CD4-positive, alpha-beta T cell treated with Interleukin-17A for 4 hours (primary cell): ENCODE data around the gene GRID1.

Experiments
- DNase-seq: peaks from one replicate; pipeline ENCODE4 v3.0.0-alpha.2; 2020; ENCODE audit warnings: mixed read lengths

GRID1 gene

DNA sequence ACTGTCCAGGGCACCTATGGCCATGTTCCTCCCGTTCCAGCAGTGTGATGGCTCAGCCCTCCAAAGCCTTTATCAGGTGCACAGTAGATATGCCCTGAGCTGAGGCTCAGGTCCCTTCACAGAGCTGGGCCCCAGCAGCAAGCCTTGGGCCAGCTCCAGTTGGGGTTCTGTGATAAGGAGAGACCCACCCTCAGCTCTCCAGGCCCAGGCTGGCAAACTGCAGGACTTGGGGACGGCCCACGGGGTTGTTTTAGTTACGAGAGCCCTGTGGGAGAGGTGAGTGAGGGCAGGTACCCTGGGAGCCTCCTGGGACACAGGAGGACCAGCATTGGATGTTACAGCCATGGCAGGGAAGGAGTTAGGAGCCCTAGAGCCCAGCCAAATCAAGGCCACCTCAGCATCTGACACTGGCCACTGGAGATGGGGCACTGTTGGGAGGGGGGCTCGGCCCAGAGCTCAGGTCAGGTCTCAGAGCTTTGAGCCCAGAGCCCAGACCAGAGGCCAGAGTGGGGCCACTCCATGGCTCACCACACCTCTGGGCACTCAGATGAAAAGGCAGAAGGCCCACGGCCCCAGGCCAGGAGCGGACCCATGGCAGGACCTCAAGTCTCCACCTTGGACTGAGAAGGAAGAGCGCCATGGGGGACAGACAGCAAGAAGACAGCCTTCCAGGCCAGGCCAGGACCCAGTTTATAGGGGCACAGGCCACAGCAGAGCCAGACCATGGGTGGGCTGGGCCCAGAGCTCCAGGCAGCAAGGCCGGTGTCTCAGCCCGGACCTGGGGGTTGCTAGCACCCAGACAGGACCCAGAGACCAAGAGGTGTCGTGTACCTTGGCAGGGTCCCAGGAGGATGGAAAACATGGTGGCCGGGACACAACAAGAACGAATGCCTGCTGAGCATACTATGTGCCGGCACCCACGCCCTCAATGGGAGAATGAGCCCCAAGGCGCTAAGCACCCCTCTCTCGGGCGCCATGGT lies 12.8 kb downstream of the GRID1 start:
- no peak for DNase-seq

DNA sequence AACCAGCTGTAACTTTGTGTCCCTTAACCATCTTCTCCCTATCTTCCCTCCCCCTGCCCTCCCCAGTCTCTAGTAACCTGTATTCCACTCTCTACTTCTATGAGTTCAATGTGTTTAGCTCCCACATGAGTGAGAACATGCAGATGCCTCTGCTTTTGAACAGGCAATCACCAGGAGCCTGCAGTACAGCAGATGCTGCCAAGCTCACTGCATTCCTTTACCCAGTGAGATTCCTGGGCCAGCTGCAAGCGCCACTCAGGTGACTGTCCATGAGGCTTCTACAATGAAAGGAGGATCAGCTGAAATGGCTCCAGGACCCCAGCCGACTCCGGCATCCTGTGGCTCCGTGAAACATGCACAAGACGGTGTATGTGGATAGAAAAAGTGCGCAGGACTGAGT lies 15.7 kb downstream of the GRID1 start:
- DNase-seq = no peak

DNA sequence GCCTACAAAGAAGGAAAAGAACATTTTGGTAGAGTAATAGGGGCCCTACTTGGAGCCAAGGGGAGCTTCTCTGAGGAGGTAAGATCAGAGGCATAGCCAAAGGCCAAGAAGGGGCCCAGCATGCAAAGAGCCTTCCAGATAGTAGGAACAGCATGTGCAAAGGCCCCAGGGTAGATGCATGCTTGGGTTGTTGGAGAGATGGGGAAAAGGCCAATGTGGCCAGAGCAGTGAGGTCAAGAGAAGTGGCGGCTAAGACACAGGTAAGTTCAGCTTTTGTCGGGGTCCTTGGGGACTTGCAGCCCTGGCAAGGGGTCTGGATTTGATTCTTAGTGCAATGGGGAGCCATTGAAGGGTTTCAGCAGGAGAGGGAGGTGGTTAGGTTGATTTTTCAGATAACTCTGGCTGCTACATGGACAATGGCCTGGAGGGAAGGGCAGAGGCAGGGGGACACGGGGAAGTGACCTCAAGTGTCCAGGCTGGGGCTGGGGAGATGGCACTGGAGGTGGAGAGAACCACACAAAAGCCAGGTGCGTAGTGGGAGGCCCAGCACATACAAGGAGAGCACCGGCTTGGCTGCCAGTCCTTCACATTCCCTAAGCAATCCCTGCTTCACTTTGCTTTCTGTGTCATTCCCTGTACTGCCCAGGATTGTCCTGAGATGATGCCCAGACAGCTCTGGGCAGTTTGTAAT lies 16.5 kb downstream of the GRID1 start:
- DNase-seq = no peak

DNA sequence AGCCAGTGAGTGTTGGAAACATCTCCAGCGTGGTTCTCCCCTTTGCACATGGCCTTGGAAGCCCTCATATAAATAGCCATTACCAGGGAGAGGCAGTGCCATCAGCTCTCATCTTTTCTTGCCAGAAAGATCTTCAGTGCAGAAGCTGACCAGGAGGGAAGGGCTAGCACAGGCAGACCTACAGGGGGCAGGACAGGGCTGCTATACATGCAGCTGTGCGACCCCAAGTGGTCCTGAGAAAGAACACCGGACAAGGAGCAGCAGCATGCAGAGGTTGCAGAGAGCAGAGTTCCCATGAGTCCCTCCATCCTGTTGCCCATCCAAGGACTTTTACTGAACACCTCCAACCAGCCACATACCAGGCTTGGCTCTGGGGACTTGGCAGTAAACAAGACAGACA lies 17.1 kb downstream of the GRID1 start:
- DNase-seq = no peak

DNA sequence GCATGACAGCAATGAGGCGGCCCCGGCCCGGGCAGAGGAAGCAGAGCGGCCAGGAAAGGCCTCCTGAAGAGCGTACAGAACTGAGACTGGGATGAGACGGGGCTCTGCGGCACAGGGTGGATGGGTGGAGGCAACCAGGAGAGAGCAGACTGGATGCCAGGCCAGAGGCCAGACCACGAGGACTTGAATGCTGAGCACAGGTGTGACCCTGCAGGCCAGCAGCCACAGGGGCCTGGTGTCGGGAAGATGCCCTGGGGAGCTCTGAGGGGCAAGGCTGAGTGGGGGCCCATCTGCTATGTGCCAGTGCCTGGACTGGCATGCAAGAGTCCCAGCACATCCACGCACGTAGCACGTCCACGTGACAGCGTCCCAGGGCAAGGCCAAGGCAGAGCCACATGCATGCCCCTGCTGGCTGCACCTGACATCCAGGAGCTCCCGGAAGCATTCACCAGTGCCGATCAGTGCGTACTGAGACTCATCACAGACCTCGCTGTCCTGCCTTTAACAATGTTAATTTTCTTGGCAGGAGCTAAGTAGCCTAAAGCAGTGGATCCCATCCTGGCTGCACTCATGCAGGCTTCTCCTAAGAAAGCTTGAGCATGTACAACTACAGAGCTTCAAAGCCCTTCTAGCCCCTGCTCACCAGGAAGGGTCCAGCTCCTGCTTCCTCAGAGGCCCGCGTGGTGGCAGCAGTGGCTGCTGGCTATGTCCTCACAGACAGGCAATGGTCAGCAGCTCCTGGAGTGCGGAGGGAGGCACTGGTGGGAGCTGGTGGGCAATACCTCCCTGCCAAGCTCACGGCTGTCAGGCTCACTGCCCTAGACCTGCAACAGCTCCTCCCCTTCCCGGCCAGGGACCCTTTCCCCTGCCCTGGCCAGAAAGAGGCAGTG lies 18.0 kb downstream of the GRID1 start:
- no peak for DNase-seq

DNA sequence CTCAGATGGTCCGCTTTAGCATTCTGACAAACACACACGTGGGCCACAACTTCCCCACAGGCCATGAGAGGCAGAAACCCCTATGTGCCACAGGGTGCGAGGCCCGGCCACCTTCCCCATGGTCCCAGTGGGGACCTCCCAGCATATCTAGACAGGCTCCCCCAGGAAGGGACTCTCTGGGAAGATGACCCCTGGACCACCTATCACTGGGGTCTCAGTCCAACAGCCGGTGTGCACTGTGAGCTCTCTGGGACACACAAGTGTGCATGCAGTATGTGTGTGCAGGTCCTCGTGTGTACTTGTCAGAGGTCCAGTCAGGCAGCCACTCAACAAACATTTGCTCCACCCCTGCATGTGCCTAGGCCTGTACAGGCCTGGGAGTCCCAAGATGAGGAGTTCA lies 18.7 kb downstream of the GRID1 start:
- DNase-seq = no peak

DNA sequence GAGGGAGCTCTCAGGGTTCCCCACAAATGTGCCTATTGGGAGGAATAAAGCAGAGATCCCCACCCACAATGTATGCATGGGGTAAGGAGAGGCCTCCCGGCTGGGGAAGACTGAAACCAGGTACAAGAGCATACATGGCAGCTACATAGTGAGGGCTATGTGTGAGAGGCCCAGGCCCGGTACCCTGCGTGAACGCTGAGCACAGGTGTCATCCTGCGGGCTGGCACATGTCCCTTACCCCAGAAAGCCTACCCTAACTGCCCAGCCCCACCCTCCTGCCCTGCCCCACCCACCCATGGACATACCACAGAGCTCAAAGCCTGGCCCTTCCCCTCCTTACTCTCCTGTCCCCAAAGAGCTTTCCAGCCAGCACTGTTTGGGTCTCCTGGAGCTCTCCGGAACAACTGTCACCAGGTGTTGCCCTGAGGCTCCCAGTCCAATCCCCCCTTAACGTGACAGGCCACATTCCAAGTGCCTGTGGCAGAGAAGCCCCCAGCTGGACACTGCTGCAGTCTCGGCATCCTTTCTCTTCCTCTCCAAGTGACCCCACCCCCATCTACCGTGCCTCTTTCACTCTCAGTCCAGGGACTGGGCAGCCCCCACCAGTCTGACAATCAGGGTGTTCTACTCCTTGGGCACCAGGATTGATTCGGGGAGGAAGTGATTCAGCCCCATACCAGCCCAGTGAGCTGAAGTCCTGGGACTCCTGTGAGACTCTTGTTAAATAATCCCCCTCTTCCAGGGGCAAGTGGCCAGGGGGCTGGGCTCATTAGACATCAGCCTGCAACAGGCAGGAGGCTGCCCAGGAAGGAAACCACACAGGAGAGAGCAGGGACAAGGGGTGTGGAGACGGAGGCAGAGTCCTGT lies 19.6 kb downstream of the GRID1 start:
- no peak for DNase-seq

DNA sequence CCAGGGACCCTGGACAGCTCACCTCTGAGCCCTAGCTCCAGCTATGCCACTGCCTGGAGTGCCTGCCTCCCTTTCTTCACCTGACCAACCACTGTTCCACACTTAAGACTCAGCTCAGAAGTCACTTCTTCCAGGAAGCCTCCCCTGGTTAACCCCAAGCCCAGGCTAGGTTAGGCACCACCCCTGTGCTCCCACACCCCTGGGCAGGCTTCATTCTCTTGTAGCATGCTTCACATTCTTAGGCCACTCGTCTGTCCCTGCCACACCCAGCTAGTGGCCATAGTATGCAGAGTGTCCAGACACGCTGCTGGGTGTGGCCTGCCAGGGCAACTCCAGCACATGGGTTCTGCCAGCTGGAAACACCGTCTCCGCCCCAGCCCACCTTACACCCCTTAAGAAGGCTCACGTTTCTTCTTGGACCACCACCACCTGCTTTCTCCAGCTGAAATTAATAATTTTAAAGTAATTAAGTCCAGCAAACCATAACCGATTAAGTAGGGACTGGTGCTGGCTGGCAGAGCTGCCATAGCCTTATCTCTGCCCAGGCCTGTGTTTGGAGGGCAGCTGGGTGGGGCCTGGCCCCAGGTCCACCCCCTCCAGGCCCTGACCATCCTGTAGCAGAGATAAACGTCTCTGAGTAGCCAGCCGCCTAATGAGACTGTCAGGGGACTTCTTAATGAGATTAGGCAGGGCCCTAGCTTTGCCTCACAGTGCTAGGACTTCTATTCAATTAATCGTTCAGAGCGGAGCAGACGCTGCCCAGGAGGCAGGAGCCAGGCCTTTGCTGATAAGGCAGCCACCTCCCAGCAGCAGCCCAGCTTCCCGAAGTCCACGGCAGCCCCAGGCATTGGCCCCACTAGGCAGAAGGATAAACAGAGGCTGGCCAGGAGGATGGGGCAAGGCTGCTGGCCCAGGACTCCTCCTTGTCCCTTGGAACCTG lies 20.5 kb downstream of the GRID1 start:
- DNase-seq = no peak

DNA sequence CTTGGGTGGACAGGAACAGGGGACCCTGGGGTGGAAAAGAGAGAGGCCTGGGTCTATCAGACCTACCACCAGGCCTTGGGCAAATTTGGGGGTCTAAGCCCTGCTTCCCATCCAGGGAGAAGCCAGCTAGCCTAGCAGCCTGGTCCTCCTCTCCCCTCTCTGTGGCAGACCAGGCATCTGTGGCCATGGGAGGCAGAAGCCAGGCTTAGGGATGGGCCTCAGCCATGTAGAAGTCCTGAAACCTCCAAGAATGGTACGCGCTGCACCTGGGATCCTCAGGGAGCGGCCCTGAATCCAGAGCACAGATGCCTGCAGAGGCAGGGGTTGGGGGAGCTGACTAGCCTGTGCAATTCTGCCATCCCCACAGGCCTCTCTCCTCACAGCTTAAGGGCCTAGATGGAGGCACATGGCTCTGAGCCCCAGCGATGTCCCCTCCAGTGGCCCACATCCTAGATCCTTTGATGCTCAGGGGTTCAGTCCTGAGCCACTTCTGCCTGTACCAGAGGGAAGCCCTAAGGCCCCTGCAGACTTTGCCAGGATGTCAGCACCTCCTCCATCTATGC lies 21.2 kb downstream of the GRID1 start:
- DNase-seq = no peak

DNA sequence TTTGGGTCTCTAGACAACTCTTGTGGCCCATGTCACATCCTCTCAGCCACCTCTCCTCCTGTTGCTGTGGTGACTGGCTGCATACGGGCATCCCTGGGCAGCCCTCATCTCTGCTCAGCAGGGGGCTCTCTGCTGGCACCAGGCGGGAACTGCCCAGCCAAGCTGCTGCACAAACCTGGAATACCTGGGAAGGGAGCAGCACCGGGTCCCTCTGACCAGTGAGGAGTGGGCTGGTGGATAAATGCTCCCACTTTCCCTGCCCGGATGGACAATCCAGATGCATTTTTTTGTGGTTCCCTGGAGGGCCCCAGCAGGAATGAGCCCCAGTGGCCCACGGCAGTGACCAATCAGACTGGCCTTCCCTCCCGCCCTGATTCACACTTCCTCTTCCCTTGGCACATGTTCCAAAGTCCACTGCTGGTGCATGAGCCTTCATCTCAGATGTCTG lies 21.9 kb downstream of the GRID1 start:
- DNase-seq = no peak

DNA sequence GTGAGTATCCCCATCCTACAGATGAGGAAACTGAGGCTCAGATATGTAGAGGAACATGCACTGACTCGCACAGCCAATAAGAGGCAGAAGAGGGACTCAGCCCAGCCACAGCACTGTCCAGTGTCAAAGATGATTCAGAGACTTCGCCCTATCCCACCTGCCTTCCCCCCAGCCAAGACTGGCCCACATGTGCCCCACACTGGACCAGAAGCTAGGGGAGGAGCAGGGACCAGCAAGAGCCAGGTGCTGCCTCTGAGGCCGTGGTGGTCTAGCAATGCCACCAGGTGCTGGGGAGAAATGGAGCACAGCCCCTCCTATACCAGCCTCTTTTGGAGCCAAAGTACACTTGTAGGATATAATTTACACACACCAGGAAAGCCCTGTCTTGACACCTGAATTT lies 22.3 kb downstream of the GRID1 start:
- DNase-seq = no peak

DNA sequence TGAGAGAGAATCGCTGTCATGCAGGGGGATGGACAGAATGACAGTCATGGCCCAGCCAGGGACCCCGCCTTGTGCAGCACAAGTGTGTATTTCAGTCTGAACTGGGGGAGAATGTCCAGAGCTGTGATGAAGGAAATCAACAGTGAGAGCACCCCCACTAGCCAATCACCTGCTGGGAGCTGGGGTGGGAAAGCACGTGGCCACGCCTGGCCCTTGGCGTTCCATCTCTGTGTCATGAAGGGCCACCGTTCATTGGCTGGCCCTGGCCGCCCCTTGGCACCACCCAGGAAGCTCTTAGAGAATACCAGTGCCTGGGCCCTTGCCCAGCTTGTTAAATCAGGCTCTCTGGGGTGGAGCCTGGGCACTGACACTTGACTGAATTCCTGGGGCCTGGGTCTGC lies 22.8 kb downstream of the GRID1 start:
- DNase-seq = no peak

DNA sequence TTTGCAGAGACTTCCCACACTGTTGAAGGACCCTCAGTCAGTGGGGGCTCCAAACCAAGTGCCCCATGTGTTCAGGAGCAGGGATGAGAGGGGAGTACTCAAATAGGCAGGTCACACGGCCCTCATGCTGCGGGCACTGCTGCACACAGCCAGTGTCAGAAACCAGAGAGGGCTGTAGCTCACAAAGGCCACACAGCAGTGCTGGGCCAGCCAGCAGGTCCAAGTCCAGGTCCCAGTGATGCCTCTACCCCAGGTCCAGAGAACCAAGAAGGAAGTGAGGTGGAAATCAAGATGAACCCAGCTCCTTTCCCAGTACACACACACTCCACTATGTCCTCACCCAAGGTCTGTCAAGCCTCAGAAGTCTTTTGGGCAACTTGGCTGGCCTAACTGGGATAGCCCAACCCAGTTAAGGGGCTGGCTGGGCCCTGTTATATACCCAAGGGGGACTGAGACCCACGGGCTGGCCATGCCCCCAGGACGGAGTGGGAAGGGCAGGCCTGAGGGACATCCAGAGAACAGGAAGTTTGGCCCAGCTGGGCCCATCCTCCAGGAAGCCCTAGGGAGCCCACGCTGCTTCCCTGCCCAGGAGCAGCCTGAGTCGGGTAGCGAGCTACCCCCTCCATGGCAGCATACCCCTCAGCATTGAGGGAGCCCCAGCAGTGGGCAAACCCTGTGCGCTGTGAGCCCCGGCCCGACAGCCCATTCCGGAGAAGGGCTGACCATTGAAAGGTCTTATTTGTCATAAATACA lies 24.3 kb downstream of the GRID1 start:
- DNase-seq = no peak

DNA sequence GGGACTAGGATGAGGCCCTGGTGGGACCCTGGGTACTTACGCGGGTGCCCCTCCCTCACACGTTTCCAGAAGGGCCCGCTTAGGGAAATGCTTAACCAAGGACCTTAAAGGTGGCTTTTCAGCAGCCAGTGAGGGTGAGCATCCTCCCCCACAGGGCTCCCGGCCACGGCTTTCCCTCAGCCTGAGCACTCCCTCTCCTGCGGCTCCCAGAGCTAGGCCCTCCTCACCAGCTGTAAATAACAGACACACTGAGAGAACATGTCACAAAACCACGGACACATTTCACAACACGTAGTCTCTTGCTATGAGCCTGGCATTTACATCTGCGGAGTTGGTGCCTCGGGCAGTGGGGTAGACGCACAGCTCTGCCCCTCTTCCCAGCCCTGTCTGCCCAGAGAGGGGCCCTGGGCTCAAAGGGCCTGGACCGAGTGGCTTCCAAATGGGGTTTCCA lies 25.2 kb downstream of the GRID1 start:
- no peak for DNase-seq

DNA sequence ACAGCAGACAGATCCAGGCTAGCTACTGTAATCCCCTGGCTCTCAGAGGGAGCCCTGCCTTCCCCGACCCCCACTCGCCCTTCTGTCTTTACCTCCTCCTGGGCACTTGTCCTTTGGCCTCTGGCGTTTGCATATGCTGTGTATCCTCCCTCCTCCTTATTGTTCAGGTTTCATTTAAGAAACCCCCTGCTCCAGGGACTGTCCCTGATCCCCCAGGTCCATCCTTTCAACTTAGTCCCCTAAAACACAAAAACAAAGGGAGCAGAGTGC lies 25.7 kb downstream of the GRID1 start:
- no peak for DNase-seq

DNA sequence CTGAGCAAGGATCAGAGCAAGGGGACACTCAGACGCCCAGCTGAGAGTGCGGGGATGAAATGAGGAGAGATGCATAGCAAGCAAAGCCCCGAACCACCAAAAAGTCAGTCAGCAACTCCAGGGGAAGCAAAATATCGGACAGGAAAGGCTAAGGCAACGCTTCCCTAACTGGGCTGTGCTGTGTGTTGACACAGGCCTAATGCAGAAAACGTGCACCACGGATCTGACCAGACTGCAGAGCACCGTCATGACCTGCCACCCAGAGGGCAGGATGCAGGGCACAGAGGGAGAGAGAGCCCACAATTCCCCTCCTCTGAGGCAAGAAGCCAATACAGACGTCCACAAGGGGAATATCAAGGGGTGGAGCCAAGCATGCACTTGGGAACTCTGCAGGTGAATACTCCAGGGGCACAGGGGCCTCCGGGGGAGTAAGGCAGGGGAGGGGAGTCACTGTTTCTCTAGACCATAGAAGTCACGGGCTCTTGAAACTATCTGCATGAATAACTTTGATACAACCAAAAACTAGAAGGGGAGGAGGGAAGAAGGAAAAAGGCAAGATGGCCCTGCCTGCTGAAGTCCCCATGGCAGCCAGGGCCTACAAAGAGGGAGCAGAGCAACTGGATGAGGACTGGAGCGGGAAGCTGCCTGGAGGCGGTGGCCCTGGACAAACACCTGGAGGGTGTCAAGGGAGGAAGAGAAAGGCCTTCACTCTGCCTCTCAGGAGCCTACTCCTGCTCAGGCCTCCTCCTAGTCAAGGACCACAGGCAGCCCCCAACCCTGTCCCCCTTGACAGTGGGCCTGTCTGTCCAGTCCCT lies 26.2 kb downstream of the GRID1 start:
- no peak for DNase-seq

DNA sequence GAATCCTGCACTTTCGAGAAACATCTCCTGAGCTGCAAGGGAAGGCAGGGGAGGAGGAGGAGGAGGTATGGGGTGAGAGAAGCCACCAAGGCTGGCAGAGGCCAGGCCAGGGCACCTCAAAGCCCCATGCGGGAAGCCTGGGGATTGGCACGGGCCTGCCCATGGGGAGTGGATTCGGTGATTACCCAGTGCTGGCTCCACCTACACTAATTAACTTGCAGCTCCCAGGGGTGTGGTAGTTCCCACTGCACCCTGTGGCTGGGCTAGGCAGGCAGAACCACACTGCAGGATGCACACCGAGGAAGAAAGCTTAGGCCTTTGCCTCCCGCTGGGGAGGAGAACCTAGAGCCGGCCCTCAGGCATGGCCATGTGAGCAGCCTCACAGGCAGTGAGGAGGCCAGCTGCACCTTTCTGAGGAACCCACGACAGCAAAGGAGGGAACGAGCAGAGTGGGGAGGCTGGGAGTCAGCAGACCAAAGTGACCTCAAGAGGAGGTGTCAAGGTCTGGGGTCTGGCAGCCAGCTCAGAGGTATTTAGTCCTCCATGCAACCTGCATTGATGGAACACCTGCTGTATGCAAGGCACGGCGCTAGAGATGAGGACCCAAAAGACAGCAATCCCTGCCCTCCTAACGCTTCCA lies 27.2 kb downstream of the GRID1 start:
- no peak for DNase-seq

DNA sequence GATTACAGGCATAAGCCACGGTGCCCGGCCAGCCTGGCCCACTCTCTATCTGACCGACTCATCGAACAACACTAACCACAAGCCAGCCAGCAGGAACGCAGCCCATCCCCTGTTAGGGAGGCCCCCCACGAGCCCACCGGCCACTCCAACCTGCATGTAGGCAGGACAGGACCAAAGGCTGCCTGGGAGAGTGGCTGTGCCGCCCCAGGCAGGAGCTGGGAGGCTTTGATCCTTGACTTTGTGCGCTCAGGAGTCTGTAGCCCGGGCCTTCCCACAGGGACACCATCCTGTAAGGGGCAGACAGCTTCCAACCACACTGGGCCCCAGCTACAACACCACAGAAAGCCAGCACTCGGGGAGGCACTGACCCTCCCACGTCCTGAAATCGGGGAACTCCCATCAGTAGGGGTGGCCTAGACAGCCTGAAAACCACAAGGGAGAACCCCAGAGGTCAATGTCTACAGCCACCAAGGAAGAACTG lies 29.4 kb downstream of the GRID1 start:
- DNase-seq = no peak
